Measurements from ENCODE around the gene KRT79.

DNA sequence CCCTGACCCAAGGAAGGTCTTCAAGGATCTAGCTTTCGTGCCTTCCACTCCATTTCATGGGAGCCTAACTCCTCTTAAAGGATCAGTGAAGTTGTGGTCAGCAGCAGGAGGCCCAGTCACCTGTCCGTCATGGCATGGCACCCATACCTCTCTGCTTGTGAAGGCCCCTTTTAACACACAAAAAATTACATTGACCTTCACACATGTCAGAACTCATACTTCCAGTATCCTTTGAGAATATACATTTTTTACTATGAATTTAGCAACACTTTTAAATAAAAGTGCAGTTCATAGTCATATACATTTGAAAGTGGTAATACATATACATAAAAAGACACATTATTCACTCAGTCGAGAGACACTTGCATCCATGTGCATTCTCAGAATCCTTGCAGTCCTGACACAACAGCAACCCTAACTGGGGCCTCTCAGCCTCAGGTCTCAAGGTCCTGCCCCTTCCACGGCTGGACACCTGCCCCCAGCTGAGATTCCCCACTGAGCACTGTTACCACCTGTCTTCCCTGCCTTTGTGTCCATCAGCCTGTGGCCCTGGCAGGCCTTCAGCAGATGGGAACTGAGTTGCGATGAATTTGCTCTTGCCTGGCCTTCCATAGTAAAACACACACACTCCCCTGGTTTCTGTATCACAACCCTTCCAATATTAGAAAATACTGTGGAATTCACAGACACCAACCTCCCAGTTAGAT is 34.5 kb downstream of the KRT79 start:
- TF ChIP-seq, protein P1, sequence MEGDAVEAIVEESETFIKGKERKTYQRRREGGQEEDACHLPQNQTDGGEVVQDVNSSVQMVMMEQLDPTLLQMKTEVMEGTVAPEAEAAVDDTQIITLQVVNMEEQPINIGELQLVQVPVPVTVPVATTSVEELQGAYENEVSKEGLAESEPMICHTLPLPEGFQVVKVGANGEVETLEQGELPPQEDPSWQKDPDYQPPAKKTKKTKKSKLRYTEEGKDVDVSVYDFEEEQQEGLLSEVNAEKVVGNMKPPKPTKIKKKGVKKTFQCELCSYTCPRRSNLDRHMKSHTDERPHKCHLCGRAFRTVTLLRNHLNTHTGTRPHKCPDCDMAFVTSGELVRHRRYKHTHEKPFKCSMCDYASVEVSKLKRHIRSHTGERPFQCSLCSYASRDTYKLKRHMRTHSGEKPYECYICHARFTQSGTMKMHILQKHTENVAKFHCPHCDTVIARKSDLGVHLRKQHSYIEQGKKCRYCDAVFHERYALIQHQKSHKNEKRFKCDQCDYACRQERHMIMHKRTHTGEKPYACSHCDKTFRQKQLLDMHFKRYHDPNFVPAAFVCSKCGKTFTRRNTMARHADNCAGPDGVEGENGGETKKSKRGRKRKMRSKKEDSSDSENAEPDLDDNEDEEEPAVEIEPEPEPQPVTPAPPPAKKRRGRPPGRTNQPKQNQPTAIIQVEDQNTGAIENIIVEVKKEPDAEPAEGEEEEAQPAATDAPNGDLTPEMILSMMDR (IDR thresholded peaks at IDR 0.05), result no peak
- TF ChIP-seq EP300 (IDR thresholded peaks at IDR 0.05; ENCODE audit: low read depth), result no peak
